Measurements from ENCODE around the gene THAP6. TPM values are rescaled to one million over a fixed set of nuclear protein-coding genes. Genes with fewer than 3 reads are reported as not detected.

Gene THAP6
- total RNA-seq, 1 experiment from 2014 or later: 16.7 TPM

GRCh38 chr4:75497133-75497532 is 17.1 kb upstream of the THAP6 start:
- H3K9me3 ChIP-seq (ENCODE audit: insufficient read depth, low read depth): no peaks in the 10 kb centered on the region
- no peak overlapping the region for H3K4me2 ChIP-seq
- no peaks in the 10 kb centered on the region for H3F3A ChIP-seq (ENCODE audit: insufficient read depth, low read depth)
- no peaks in the 10 kb centered on the region for H3K4me1 ChIP-seq (replicated peaks; ENCODE audit: insufficient read depth)
- no peak for DNase-seq
- H3K36me3 ChIP-seq (ENCODE audit: low read depth): no peaks in the 10 kb centered on the region; the same call in 1 of the 2 replicates
- H3K79me2 ChIP-seq (ENCODE audit: low read depth): 0 out of 2 replicates have a peak, but pooled peaks cover 4% of the 10 kb centered on the region
- intact Hi-C loops (cut with micrococcal nuclease; ENCODE audit: unreplicated experiment): no loop called here
- H3K27ac ChIP-seq: no peak overlapping the region
- H3K27me3 ChIP-seq (ENCODE audit: insufficient read depth, low read depth): no peaks in the 10 kb centered on the region
- H3K4me3 ChIP-seq: no peak overlapping the region
- ChIA-PET CTCF (no interaction called here), POLR2A (ENCODE audit: unreplicated experiment) (no interaction called here)
- TF ChIP-seq EZH2 (IDR thresholded peaks at IDR 0.05; ENCODE audit: low read depth) (no peak), CTCF (conservative IDR thresholded peaks at IDR 0.05) (no peak)
- no peak overlapping the region for H2AFZ ChIP-seq
- H4K20me1 ChIP-seq (ENCODE audit: insufficient read depth): no peaks in the 10 kb centered on the region
- BruUV-seq (replicated peaks): no TSS peak
- H3K9me2 ChIP-seq (ENCODE audit: insufficient read depth): no peaks in the 10 kb centered on the region

GRCh38 chr4:75498041-75498440 is 16.2 kb upstream of the THAP6 start:
- ChIA-PET POLR2A (ENCODE audit: unreplicated experiment) (no interaction called here), CTCF (interaction anchor here (0.7 kb wide), 1 partner anchor 1860 kb away, joined by 5 read pairs; no protein-coding TSS in a partner anchor)
- Histone ChIP-seq H2AFZ (no peak overlapping the region), H3K79me2 (ENCODE audit: low read depth) (0 out of 2 replicates have a peak, but pooled peaks cover 4% of the 10 kb centered on the region), H3K4me1 (replicated peaks; ENCODE audit: insufficient read depth) (no peaks in the 10 kb centered on the region), H3K27me3 (ENCODE audit: insufficient read depth, low read depth) (no peaks in the 10 kb centered on the region), H3K36me3 (ENCODE audit: low read depth) (no peaks in the 10 kb centered on the region; the same call in 1 of the 2 replicates), H3K4me2 (no peak overlapping the region), H4K20me1 (ENCODE audit: insufficient read depth) (no peaks in the 10 kb centered on the region), H3K27ac (no peak overlapping the region), H3K9me2 (ENCODE audit: insufficient read depth) (no peaks in the 10 kb centered on the region), H3K4me3 (no peak overlapping the region), H3K9me3 (ENCODE audit: insufficient read depth, low read depth) (no peaks in the 10 kb centered on the region), H3F3A (ENCODE audit: insufficient read depth, low read depth) (no peaks in the 10 kb centered on the region)
- intact Hi-C loops (cut with micrococcal nuclease; ENCODE audit: unreplicated experiment): no loop called here
- no peak for TF ChIP-seq CTCF (conservative IDR thresholded peaks at IDR 0.05)
- TF ChIP-seq EZH2 (IDR thresholded peaks at IDR 0.05; ENCODE audit: low read depth): no peak
- BruUV-seq (replicated peaks): no TSS peak
- no peak for DNase-seq

- Histone ChIP-seq H3K4me1 (replicated peaks; ENCODE audit: insufficient read depth) (no peaks in the 10 kb centered on the region), H3K27me3 (ENCODE audit: insufficient read depth, low read depth) (no peaks in the 10 kb centered on the region), H3K9me3 (ENCODE audit: insufficient read depth, low read depth) (no peaks in the 10 kb centered on the region), H3K9me2 (ENCODE audit: insufficient read depth) (no peaks in the 10 kb centered on the region), H3K36me3 (ENCODE audit: low read depth) (no peaks in the 10 kb centered on the region; the same call in 1 of the 2 replicates), H3K4me2 (no peak overlapping the region), H3F3A (ENCODE audit: insufficient read depth, low read depth) (no peaks in the 10 kb centered on the region), H3K27ac (no peak overlapping the region), H3K79me2 (ENCODE audit: low read depth) (0 out of 2 replicates have a peak, but pooled peaks cover 4% of the 10 kb centered on the region), H2AFZ (no peak overlapping the region), H3K4me3 (no peak overlapping the region), H4K20me1 (ENCODE audit: insufficient read depth) (no peaks in the 10 kb centered on the region)
- no peak for TF ChIP-seq EZH2 (IDR thresholded peaks at IDR 0.05; ENCODE audit: low read depth)
- TF ChIP-seq CTCF (conservative IDR thresholded peaks at IDR 0.05): no peak
- DNase-seq: no peak
- POLR2A ChIA-PET (ENCODE audit: unreplicated experiment): no interaction called here
- BruUV-seq (replicated peaks): no TSS peak
- CTCF ChIA-PET: no interaction called here
- intact Hi-C loops (cut with micrococcal nuclease; ENCODE audit: unreplicated experiment): no loop called here
These were observed 14.4 kb upstream of the THAP6 start for GRCh38 chr4:75499900-75500299.

Data from PC-9 (cell line).